ENCODE data around the gene NEK6.

The NEK6 gene

DNA sequence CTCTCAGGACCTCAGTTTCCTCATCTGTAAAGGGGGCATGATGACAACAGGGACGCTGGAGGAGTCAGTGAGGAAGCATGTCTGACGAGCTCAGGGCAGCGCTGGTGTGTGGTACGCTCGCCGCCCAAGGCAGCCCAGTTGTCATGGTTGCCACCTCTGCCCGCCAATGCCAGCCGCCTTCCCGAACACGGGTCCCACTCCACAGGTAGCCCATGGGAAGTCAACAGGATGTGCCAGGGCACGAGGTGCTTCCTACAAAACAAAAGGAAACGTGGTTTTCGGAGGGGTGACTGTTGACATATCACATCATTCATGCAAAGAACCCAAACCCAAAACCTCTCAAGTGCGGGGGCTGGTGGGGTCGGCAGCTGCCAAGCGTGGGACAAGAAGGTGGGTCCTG is 58.1 kb downstream of the NEK6 start:
- peaks cover 84% of the 10 kb centered on the region for H3K36me3 ChIP-seq
- H3K4me1 ChIP-seq (ENCODE audit: control insufficient read depth in 1 of 2, insufficient read depth in 1 of 2, low read depth in 1 of 2, low read length in 1 of 2), result peaks cover 0 to 7% of the 10 kb centered on the region in 2 experiments
- H3K9me3 ChIP-seq, result no peaks in the 10 kb centered on the region
- no peak overlapping the region for H3K4me3 ChIP-seq (ENCODE audit: low read depth in 1 of 2, low read length in 1 of 2)
- no peak for TF ChIP-seq CTCF (IDR thresholded peaks at IDR 0.05)
- no peak overlapping the region for H3K27ac ChIP-seq
- H3K27me3 ChIP-seq, result no peaks in the 10 kb centered on the region

DNA sequence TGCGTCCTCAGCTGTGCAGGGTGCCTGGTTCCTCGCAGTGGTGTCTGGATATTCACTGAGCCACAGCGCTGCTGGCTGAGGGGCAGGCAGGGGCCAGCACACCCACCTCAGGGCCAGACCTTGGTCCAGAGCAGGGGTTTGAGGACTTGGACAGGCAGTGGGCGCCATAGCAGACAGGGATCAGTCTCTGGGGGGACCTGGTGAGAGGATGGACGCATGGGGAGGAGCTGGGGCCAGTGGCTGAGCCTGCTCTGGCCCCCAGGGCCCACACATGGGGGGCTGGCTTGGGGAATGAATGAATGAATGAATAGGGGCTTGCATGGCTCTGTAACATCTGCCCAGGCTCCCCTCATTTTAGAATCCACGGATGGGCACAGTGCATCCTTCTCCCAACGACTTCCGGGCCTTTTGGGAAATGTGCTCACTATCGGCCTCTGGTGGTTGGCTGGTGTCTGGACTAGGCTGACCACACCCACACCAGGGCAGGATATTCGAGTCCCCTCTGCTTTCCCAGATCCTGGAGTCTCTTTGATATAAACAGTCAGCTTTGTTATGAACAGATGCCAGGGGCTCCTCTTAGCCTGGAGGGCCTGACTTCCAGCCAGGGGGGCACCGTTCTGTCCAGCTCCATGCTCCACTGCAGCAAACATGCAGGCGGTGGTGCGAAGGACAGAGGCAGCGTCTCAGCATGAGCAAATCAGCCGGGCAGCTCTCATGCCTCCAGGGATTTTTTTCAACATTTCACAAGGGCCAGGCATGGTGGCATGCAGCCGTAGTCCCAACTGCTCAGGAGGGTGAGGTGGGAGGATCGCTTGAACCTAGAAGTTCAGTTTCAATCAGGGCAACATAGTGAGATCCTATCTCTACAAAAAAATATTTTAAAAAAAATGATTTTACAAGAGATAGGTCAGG is 62.6 kb downstream of the NEK6 start:
- peak overlapping the region; percentile 11 for H3K27ac ChIP-seq

DNA sequence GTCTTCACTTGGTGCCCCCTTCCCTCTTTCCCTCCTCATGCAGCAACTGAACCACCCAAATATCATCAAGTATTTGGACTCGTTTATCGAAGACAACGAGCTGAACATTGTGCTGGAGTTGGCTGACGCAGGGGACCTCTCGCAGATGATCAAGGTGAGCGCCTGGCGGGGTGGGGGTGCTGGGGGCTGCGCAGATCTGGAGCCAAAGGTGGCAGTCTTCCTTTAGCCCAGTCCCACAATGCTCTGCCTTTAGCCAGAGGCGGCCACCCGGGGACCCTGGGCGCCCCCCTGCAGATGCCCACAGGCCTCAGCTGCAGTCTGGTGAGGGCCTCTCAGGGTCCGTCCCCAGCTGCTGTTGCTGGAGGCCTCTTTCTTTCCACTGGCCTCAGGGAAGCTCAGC is 63.7 kb downstream of the NEK6 start:
- no peaks in the 10 kb centered on the region for H3K9me3 ChIP-seq
- H3K36me3 ChIP-seq, result peaks cover 88% of the 10 kb centered on the region
- H3K4me1 ChIP-seq (ENCODE audit: control insufficient read depth in 1 of 2, insufficient read depth in 1 of 2, low read depth in 1 of 2, low read length in 1 of 2), result peaks cover 11 to 19% of the 10 kb centered on the region in 2 experiments
- H3K27me3 ChIP-seq, result no peaks in the 10 kb centered on the region
- peak overlapping the region; percentile 64 for H3K27ac ChIP-seq
- H3K4me3 ChIP-seq (ENCODE audit: low read depth in 1 of 2, low read length in 1 of 2), result no peak overlapping the region
- no peak for TF ChIP-seq CTCF (IDR thresholded peaks at IDR 0.05)

More for the DNA sequence above, 62.6 kb downstream of the NEK6 start:
- Histone ChIP-seq H3K27me3 (no peaks in the 10 kb centered on the region), H3K4me3 (ENCODE audit: low read depth in 1 of 2, low read length in 1 of 2) (no peak overlapping the region), H3K4me1 (ENCODE audit: control insufficient read depth in 1 of 2, insufficient read depth in 1 of 2, low read depth in 1 of 2, low read length in 1 of 2) (peaks cover 11 to 19% of the 10 kb centered on the region in 2 experiments), H3K9me3 (no peaks in the 10 kb centered on the region), H3K36me3 (peaks cover 88% of the 10 kb centered on the region)
- TF ChIP-seq CTCF (IDR thresholded peaks at IDR 0.05), result peak; percentile 71

DNA sequence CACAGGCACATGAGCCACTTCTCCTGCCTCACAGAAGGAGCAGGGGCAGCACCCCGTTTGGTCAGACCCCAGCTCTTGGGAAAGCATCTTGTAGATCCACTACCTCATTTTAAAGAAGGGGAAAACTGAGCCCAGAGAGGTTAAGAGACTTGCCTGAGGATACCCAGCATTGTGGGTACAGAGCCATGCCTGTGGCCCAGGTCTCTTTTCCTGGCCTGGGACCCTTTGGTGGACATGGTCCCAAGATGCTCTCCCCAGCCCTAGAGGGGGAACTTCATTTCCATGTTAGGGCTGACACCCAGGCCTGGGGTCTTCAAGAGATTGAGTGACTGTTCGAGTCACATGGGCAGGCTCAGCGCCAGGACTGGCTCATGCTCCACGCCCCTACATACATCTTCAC is 64.2 kb downstream of the NEK6 start:
- no peak overlapping the region for H3K4me3 ChIP-seq (ENCODE audit: low read depth in 1 of 2, low read length in 1 of 2)
- H3K9me3 ChIP-seq, result no peaks in the 10 kb centered on the region
- no peak for TF ChIP-seq CTCF (IDR thresholded peaks at IDR 0.05)
- peaks cover 11 to 19% of the 10 kb centered on the region in 2 experiments for H3K4me1 ChIP-seq (ENCODE audit: control insufficient read depth in 1 of 2, insufficient read depth in 1 of 2, low read depth in 1 of 2, low read length in 1 of 2)
- peaks cover 88% of the 10 kb centered on the region for H3K36me3 ChIP-seq
- H3K27me3 ChIP-seq, result no peaks in the 10 kb centered on the region
- H3K27ac ChIP-seq, result peak overlapping the region; percentile 64

- no peaks in the 10 kb centered on the region for H3K9me3 ChIP-seq
- TF ChIP-seq CTCF (IDR thresholded peaks at IDR 0.05), result no peak
- H3K4me1 ChIP-seq (ENCODE audit: control insufficient read depth in 1 of 2, insufficient read depth in 1 of 2, low read depth in 1 of 2, low read length in 1 of 2), result peaks cover 11 to 19% of the 10 kb centered on the region in 2 experiments
- H3K27me3 ChIP-seq, result no peaks in the 10 kb centered on the region
- H3K27ac ChIP-seq, result peak overlapping the region; percentile 64
- H3K4me3 ChIP-seq (ENCODE audit: low read depth in 1 of 2, low read length in 1 of 2), result no peak overlapping the region
- peaks cover 89% of the 10 kb centered on the region for H3K36me3 ChIP-seq
Measured at GRCh38 chr9:124322618-124323432, 65.1 kb downstream of the NEK6 start.

Measured in neutrophil (primary cell).